22Rv1 (cell line): Measurements from ENCODE around the gene CAPRIN1.

Source experiments
- CTCF ChIP-seq: fragments of 450-650 bp; IDR thresholded peaks from 2 replicates; pipeline ENCODE4 v1.5.1; 2017; ENCODE audit warnings: mild to moderate bottlenecking
- ZFX ChIP-seq: fragments of 450-650 bp; IDR thresholded peaks from 2 replicates; pipeline ENCODE4 v1.6.1; 2017; ENCODE audit warnings: antibody characterized with exemption, borderline replicate concordance

- TF ChIP-seq CTCF, result no peak
- TF ChIP-seq ZFX, result no peak
Observed at GRCh38 chr11:34146866-34147265, 95.3 kb downstream of the CAPRIN1 start.
